NCI-H2171 treated with DMSO at 0.1 percent for 48 hours (cell line): ENCODE measurements around the gene CLN3.
A peak's percentile ranks its signal among the peaks of the same experiment; 100 is the strongest.
"Not testable (repeated sequence)": the region's sequence is repeated elsewhere in the genome, so short reads cannot be mapped to it uniquely, and the experiment has no call there.

Experiments used
- DNase-seq: peaks from one replicate; lab custom pipeline; 2025; lab: John Stamatoyannopoulos, UW

The CLN3 gene

DNA sequence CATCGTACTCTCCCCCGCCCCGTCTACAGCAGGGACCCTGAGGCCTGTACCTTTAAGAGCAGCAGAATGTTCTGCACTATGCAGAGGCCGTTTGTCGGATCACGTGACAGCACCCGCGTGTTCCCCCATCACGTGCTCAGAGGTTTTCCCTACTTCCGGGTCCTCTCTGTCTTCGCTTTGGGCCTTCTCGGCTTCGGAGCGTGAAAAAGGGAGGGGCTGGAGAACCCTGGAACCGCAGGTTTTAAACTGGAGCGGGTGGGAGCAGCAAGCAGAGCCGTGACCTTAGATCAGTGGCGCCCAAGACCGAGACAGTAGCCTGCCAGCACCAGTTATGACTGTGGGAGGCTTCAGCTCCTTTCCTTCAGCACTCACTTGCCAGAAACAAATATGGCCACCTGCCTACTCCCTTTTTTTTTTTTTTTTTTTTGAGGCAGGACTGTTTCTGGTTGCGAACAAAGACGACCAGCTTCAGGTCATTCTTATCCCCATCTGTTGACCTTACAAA, at the start of gene CLN3:
Gene CLN3 (minus strand): TSS at position 105 of the 505 bp plus-strand sequence. CDS start 315 bp downstream, outside the sequence.
- DNase-seq, result peak; percentile 96

DNA sequence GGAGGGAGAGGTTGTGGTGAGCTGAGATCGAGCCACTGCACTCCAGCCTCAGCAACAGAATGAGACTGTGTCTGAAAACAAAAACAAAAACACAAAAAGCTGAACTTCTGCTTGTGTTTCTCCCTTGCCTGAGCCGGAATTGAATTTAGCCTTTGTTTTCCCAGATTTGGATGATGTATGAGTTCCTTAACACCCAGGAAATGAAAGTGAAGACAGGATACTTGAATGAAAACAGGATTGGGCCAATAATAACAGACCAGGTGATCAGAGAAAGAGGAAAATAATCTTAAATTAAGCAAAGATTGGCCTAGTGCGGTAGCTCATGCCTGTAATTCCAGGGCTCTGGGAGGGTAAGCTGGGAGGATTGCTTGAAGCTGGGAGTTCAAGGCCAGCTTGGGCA, 48.5 kb upstream of the CLN3 start:
- no peak for DNase-seq

DNA sequence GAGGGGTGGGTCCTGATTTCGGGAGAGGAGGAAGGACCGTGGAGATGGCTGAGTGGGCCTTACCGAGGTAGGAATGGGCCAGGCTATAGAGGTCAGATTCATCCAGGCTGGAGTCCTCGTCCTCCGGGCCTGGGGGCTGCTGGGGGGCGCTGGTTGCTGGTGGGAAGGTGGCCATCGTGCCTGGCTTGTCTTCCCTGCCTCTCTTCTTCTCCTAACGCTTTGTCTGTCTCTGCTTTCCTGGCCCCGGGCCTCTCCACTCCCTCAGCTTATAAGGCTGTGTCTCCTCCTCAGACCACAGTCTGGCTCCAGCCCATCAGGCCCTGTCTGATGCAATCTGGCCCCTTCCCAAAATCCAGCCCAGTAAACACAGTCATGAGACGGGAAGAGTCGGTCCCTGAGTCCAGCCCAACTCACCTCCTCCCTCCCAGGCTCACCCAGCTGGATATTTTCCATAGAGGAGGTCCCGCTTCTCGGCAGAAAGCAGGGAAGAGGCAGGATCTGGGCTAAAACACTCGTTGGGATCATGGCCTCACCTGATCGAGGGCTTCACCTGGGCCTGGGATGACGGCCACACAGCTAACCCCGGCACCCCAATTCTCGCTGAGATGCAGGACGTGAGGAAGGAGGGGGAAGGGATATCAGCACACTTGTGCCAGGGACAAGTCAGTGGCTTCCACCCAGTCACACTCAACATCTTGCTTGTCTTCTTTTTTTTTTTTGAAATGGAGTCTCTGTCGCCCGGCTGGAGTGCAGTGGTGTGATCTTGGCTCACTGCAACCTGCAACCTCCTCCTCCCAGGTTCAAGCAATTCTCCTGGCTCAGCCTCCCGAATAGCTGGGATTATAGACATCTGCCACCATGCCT, 47.1 kb upstream of the CLN3 start, which contains the start of gene NUPR1:
Gene NUPR1 (minus strand): TSS at position 242 of the 864 bp plus-strand sequence. CDS start 67 bp downstream, at position 175.
- no peak for DNase-seq

DNA sequence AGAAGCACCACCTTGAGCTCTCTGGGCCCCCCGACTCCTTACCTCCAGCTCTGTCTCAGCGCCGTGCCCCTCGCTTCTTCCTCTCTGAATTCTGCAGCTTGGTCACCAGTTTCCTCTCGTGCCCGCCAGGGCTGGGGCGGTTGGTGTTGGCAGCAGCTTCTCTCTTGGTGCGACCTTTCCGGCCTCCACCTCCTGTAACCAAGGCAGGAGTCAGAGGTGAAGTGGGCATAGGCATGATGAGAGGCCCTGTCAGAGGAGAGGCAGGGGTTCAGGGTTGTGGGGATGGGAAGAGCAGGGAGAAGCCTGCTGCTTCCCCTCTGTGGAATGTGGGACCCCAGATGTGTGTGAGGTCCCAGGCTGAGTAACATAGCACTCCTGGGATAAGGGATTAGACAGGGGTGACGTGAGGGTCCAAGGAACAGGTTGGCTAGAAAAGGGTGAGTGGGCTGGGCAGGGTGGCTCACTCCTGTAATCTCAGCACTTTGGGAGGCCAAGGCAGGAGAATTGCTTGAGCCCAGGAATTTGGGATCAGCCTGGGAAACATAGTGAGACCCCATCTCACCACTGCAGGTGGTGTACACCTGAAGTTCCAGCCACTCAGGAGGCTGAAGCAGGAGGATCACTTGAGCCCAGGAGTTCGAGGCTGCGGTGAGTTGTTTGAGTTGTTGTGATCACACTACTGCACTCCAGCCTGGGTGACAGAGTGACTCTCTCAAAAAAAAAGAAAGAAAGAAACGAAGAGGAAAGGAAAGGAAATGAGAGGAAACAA, 46.3 kb upstream of the CLN3 start:
- no peak for DNase-seq

DNA sequence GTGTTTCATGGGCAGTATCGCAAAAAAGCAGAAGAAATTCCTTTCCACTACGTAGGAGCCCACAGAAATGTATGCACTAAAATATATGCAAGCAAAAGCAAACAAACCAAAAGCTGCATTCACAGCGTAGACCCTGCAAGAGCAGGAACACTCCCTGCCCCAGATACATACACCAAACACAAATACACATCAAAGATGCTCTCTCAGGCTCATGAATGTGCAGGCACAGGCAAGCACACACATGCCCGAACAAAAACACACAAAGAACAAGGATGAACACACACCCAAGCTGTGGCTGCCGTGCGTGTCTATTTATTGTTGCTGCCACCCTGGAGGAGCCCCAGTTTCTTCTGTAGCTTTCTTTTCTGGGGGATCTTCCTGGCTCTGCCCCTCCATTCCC, 45.2 kb upstream of the CLN3 start:
- DNase-seq, result peak; percentile 32

DNA sequence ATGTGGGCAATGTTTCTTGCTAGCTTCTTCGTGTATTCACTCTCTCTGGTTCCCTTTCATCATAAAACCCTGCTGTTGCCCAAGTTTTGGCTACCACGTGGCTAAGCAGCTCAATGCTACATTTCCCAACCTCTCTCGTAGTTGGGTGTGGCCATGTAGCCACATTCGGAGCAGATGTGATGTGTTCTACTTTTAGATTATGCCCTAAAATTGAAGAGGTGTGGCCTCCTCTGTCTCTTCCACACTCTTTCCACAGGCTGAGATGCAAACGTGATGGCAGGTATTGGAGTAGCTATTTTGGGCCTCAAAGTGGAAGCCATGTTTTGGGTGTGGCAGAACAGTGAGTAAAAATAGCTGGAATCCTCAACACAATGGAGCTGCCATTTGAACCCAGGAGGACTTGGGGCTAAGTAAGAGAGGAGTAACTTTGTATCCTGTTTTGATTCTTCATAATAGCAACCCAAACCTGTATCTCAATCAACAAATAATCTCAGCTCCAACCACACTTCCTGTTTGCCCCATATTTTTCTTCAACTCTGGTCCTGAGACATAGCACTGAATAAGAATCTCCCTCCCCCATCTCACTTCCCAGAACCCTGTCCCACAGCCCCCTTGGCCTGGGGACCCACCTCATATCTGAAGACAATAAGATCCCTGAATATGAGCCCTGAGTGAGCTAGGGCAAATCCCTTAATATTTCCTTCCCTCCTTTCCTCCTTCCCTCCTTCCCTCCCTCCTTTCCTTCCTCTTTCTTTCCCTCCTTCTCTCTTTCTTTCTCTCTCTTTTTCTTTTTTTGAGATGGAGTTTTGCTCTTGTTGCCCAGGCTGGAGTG, 42.9 kb upstream of the CLN3 start:
- no peak for DNase-seq

DNA sequence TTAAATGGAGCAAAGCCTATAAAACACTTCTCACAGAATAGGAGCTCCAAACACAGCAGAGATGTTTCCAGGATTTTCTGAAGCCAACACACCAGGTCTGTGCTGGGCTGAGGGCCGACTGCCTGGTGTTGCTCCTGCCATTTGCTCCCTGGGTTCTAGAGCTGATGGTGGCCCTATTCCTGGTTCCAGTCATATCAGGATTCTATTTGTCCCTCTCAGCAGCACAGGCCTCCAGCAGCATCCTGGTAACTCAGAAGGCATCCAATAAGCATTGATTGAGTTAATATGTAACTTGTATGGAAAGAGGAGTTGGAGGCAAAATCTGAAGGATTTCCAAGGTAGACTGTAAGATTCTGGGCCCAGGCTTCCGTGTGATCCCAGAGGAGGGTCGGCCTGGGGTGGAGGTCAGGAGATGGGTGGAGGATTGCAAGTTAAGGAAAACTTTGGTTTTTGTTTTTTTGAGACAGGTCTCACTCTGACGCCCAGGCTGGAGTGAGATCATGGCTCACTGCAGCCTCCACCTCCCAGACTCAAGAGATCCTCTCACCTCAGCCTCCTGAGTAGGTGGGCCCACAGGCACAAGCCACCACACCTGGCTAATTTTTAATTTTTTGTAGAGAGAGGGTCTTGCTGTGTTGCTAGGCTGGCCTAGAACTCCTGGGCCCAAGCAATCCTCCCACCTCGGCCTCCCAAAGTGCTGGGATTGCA, 41.2 kb upstream of the CLN3 start:
- DNase-seq, result no peak

DNA sequence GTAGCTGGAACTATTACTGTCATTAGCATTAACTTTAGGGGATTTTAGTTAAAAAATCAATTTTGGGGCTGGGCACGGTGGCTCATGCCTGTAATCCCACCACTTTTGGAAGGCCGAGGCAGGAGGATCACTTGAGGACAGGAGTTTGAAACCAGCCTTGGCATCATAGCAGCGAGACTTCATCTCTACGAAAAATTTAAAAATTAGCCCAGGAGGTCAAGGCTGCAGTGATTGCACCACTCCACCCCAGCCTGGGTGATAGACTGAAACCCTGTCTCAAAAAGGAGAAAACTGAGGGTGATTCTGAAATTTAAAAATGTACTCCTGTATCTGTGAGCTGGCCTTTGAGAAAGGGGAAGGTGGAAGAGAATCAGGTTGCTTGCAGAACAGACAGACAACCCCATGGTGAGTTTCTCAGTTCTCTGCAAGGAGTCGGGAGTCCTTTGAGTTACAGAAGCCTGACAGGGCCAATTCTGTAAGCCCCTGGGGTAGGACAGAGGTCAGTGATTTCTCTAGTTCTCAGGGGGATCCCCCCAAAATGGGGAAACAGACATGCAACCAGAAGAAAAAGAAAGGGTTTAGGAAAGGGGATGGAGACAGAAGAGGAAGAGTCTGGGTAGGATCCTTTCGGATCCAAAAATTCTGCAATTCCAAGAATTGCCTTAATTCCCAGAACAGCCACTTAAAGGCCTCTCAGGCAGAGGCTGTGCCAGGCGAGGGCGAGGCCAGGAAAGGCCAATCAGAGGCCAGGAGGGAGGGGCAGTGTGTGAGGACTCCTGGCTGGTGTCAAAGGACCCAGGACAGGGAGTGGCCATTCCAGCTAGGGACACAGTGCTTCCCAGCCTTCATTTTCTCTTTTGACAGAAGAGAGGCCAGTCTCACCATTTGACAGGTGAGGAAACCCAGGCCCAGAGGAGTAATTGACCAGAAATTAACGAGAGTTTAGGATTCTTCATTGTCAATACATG, 40.2 kb upstream of the CLN3 start:
- DNase-seq, result no peak

DNA sequence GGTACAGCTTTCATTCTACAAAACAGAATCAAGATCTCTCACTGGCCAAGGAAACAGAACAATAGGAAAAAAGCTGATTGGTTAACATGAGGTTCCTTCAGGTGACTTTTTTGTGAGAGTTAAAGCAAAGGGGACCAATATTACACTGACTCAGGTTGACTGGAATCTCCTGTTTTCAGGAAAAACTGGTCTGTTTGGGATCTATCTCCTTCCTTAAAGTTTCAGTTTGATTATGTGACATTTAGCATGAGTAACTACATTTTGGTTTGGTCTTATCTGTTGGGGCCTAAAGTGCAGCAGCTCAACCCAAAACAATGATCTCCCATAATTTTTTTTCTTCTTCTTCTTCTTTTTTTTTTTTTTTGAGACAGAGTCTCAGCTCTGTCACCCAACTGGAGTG, 37.2 kb upstream of the CLN3 start:
- DNase-seq, result no peak

DNA sequence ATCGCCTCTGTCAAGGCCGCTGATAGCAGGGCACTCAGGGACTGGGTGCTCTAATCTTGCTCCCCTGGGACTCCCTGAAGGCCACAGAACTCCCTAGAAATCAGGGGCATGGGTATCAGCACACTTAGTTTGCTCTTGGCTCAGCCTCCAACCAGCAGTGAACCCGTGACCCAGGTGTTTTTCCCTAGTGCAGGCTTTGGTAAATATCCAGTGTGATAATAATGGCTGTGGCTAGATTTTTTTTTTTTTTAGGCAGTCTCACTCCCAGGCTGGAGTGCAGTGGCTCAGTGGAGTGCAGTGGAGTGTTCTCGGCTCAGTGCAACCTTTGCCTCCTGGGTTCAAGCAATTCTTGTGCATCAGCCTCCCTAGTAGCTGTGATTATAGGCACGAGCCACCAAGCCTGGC, 36.6 kb upstream of the CLN3 start:
- DNase-seq, result no peak

DNA sequence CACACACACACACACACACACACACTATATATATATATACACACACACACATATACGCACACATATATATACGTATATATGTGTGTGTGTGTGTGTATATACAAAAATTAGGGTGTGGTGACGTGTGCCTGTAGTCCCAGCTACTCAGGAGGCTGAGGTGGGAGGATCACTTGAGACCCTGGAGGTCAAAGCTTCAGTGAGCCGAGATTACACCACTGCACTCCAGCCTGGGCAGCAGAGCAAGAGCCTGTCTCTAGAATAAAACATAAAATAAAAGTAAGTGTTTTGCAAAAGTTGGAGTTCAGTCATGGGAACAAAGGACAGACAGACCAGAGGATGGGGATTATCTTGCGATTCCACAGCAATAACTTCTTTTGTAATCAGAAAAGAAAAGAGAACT, 36.1 kb upstream of the CLN3 start:
- no peak for DNase-seq

DNA sequence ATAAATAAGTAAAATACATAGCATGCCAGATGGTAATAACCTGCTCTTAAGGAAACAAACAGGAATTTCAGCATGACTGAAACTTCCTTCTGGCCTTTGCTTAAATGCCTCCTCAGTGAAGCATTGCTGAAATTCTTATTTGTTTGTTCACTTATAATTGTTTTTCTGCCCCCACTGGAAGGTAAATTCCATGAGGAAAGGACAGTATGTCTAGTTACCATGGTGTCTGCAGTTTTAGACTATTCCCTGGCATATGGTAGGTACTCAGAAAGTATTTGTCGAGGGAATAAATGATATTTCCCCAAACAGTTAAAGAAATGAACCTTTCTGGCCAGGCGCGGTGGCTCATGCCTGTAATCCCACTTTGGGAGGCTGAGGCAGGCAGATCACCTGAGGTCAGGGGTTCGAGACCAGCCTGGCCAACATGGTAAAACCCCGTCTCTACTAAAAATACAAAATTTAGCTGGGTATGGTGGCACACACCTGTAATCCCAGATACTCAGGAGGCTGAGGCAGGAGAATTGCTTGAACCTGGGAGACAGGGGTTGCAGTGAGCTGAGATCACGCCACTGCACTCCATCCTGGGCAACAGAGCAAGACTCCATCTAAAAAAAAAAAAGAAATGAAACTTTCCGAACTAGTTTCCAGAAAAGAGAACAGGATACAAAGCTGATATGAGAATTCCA, 35.4 kb upstream of the CLN3 start:
- DNase-seq, result not testable (repeated sequence)

DNA sequence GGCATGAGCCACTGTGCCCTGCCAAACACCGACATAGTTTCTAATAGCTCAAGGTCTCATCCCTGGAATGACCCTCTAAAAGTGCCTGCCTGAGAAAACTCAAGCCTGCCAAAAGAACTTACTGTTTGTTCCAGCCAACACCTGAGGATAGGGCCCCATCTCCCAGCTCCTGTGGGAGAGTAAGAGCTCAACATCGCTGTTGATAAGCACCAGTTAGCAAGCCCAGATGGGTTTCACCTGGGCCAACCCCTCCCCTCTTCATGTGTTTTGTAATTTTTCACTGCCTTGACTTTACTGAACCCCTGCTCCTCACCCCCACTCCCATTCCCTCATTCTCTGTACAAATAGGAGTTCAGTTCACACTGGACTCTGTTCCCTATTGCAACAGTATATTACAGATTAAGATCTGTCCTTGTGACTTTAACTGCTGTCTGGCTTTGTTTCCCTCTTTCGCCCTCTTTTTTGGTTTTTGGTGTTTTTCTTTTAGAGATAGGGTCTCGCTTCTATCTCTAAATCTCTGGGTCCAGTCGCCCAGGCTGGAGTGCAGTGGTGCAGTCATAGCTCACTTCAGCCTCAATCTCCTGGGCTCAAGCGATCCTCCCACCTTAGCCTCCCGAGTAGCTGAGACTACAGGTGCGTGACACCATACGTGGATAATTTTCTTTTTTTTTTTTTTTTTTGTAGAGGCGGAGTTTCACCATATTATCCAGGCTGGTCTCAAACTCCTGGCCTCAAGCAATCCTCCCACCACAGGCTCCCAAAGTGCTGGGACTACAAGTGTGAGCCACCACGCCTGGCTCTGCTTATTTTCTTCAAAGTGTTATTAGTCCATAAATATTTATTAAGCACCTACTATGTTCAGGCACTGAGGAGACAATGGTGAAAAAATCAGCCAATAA, 34.6 kb upstream of the CLN3 start:
- DNase-seq, result no peak

DNA sequence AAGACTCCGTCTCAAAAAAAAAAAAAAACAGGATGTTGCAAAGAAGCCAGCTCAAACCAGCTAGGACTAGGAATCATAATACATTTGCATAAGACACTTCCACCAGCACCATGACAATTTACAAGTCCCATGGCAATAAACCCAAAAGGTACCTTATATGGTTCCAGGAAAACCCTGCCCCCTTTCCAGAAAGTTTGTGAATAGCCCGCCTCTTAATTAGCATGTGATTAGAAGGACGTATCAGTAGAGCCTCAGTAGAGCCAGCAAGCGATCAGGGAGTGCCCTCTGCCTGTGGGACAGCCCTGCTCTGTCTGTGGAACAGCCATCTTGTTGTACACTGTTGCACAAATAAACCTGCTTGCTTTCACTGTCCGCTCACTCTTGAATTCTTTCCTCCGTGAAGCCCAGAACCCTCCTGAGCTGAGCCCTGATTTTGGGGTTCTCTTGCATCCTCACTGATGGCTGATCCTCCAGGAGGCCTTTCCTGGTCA, 32.9 kb upstream of the CLN3 start:
- DNase-seq, result no peak

DNA sequence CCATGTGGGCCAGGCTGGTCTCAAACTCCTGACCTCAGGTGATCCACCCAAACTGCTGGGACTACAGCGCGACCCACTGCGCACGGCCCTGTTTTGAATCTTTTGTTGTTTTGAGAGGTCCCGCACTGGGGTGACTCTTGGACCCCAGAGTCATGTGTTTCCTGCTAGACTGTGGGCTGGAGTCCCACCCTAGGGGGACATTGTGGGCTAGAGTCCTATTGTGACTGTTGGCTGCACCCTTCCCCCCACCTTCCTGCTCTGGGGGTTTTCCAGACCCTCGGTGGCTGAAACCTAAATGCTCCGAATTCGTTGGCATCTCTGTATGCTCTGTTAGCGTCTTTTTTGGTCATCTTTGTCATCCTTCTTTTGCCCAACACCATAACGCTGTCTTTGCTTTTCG, 30.9 kb upstream of the CLN3 start:
- DNase-seq, result no peak

DNA sequence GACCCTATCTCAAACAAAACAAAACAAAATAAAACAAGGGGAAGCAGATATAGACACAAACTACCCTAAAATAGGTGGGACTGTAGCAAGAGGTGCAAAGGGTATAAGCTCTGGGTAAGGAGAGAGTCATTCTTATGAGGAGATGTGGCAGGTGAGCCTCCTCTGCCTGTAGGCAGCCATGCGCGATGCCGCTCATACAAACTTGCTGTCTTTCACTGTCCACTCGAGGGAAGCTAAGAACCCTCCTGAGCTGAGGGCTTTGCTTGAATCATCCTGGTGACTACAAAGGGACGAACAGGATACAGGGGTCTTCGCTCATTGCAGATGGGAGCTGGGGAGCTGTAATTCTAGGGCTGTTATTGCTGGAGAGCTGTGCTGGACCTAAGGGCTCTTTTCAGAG, 29.6 kb upstream of the CLN3 start:
- no peak for DNase-seq

DNA sequence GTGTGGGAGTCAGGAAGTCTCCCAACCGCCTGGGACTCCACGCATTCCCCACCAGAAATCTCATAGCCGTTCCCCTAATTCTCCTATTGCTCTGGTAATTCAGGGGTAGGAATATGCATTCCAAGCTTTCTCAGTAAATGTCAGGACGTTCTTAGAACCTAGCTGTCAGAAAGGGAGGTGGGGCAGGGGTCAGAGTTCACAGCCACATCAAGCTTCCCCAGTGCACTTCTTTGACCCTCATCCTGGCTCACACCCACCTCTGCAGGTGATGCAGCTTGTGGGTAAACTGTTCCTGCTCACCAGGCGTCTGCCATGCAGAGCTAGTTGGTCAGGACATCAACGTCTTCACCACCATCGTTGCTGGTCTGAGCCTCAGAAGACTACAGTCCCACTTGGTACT, 28.8 kb upstream of the CLN3 start:
- no peak for DNase-seq

DNA sequence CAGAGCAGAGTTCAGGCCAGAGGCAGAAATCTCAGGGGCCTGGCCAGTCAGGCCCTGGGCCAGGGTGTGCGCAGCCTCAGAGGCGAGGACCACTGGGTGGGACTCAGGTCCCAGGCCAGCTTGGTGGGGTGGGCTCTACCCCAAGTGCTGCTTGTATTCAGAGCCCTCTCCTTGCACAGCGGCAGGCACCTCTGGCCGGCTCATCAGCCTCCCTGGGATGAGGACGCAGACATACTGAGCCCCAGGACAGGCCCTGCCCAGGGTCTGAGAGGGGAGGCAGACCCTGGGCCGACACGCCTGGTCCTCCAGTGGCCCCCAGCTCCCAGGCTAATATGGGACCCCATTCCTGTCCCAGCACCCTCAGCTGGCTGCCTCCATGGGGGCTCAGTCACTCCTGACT, 22.4 kb upstream of the CLN3 start:
- no peak for DNase-seq
